COR-L47 (cell line): ENCODE results near the gene CRK.
"Not testable (repeated sequence)": the region's sequence is repeated elsewhere in the genome, so short reads cannot be mapped to it uniquely, and the experiment has no call there.

Experiments used
- DNase-seq: peaks from one replicate; lab custom pipeline; 2025; lab: John Stamatoyannopoulos, UW

The CRK gene

DNA sequence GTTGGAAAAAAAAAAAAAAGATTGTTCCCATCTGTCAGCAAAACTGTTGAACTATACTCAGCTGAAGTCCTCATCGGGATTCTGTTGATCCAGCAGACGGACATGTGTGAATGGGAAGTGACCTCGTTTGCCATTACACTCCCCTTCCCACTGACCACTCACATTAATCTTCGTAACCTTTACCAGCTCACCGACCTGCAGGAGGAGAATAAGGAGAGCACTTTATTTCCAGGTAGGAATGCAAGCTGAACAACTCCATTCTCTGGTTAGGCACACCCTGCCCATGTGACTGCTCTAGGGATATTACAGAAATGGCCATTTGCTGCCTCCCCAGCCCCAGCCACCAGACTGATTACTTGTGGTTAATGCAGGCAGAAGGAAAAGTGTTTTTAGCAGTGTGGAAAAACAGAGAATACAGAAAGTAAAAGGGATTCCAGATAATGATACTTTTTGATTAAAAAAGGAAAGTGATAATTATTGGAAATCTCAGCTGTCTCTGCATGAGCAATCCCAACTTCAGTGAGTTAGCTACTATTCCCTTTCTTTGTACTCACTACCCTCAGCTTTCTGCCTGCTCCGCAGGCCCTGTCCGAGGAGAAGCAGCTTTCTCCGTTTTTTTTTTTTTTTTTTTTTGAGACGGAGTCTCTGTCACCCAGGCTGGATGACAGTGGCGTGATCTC lies 32.4 kb downstream of the CRK start:
- DNase-seq, result no peak

DNA sequence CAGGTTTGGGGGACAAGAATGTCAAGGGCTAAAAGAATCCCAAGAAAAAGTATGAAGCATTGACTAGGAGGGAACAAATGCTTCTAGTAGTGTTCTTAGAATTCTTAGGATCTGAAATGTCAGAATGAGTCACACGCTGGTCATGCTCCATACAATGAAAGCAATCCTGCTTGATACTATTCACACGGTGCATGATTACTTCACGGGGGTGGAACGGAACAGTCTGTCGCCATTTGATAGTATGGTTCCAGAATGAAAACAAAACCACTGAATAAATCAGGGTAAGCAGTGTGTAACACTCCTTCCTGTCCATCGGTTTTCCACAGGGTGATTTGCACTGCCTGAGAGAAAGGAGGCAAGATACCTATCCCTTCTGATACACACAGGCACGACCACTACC lies 33.1 kb downstream of the CRK start:
- DNase-seq, result no peak

DNA sequence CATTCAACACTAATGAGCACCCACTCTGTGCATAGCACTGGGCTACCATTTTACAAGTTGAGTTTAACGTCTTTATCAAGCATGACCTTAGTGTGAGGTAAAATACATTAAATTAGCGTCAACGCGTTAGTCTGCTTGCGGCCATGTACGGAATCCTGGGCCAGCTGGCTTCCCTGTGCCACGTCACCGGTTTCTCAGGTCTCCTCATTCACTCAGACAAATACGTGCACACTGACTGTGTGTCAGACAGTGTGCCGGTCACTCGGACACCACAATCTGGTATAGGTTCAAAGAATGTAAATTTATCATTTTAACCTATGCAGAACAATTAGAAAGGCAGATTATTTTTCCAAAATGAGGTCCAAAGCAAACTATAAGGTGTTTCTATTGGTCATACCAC lies 34.6 kb downstream of the CRK start:
- DNase-seq, result no peak

DNA sequence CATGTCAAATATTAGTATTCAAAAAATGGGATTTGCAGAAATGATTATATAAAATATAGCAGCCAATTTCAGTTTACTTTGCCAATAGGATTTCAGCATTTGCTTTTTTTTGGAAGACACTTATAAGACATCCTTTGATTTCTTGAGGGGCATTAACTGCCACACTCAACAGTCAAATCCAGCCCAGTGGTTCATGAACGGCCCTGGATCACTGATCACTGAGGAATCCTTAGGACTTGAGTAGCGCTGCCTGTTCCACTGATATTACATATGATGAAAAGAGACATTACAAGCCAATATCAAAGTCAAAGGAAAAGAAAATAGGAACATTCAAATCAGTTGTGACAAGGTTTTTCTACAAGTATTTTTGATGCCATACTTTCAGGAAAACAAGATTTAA lies 35.1 kb downstream of the CRK start:
- DNase-seq, result no peak

DNA sequence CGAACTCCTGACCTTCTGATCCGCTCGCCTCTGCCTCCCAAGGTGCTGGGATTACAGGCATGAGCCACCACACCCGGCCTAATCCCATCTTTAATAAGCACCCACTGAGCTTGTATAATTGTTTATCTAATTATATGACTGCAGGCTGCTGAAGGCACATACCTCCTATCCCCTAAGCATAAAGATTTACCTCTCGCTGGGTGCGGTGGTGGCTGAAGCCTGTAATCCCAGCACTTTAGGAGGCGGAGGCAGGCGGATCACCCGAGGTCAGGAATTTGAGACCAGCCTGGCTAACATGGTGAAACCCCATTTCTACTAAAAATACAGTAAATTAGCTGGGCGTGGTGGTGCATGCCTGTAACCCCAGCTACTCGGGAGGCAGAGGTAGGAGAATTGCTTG lies 35.9 kb downstream of the CRK start:
- no peak for DNase-seq

DNA sequence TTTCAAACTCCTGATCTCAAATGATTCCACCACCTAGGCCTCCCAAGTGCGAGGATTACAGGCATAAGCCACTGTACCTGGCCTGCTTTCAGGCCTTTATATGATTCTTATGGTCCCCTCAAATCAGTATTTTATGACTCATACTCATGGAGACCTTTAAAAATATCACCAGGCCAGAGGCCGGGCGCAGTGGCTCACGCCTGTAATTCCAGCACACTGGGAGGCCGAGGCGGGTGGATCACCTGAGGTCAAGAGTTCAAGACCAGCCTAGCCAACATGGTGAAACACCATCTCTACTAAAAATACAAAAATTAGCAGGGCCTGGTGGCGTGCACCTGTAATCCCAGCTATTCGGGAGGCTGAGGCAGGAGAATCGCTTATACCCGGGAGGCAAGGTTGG lies 37.6 kb downstream of the CRK start:
- DNase-seq, result not testable (repeated sequence)

DNA sequence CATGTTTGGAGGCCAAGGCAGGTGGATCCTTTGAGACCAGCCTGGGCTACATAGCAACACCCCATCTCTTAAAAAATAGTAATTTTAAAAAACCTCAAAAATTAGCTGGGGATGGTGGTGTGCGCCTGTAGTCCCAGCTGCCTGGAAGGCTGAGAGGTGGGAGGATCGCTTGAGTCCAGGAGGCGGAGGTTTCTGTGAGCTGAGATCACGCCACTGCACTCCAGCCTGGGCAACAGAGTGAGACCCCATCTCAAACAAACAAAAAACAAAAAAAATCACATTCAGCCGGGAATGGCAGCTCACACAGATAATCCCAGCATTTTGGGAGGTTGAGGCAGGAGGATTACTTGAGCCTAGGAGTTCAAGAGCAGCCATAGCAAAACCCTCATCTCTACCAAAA lies 39.6 kb downstream of the CRK start:
- DNase-seq, result no peak

DNA sequence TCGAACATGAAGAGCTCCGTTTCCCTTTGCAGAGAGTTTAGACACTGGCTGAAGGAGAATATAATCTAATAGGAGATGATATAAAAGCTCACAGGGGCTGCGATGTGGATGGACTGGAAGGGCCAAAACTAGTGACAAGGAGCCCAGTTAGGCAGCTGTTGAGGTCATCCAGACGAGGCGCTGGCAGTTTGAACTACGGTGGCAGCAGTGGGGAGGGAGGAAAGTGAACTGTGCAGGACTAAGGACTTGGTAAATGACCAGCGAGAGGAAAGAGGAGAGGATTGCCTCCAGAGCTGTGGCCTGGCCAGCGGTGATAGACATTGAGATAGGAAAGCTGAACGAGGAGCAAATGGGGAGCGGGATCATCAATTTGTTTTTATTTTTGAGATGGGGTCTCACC lies 41.4 kb downstream of the CRK start:
- no peak for DNase-seq

DNA sequence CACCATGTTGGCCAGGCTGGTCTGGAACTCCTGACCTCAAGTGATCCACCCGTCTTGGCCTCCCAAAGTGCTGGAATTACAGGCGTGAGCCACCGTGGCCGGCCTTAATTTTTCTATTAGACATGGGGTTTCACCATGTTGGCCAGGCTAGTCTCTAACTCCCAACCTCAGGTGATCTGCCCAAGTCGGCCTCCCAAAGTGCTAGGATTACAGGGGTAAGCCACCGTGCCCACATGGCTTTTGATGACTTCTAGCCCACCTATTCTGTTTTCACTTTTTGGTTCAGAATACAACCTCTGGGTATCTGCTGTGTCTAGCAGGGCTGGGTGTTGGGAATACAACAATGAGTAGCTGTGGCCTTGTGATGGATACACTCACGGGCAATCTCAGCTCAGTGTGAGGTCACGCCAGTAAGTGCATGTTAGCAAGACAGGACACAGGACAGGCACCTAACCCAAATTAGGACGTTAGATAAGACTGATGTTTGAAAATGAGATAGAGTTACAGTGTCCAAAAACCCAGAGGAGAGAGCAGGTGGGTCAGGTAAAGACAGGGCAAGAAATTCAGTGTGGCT lies 41.9 kb downstream of the CRK start:
- no peak for DNase-seq

DNA sequence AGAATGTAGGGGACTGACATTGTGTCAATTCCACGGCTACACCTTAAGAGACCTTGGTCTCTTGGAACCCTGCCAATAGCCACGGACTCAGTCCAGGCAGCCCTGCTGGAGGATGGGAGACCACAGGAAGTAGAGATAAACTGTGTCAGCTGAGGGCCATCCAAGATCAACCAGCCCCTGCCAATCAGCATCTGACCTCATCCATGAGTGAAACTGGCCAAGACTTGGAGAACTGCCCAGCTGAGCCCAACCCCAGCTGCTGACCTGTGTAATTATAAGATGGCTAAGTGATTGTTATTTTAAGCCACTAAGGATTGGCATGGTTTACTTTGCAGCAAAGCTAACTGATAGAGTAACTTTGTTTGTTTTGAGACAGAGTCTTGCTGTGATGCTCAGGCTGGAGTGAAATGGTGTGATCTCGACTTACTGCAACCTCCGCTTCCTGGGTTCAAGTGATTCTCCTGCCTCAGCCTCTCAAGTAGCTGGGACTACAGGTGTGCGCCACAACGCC lies 42.7 kb downstream of the CRK start:
- peak; percentile 71 for DNase-seq

DNA sequence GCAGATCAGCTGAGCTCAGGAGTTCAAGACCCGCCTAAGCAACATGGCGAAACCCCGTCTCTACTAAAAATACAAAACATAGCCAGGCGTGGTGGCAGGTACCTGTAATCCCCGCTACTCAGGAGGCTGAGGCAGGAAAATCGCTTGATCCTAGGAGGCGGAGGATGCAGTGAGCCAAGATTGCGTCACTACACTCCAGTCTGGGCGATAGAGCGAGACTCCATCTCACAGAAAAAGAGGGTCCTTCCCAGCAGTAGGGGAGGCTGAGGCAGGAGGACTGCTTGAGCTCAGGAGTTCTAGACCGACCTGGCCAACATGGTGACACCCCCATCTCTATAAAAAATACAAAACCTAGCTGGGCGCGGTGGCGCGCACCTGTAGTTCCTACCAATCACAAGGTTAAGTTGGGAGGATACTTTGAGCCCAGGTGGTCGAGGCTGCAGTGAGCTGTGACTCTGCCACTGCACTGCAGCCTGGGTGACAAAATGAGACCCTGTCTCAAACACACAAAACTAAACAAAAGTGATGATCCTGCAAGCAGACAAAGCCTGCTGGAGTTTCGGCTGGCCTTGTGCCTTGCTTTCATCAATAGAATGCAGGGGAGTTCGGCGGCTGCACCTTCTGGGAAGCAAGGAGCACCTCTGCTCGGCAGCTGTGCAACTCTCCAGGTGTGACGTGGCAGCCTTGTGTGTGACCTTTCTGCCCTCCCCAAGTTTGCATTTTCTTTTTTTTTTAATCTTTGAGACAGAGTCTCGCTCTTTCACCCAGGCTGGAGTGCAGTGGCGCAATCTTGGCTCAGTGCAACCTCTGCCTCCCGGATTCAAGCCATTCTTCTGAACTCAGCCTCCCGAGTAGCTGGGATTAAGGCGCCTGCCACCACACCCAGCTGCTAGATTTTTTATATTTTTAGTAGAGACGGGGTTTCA lies 43.6 kb downstream of the CRK start:
- no peak for DNase-seq

DNA sequence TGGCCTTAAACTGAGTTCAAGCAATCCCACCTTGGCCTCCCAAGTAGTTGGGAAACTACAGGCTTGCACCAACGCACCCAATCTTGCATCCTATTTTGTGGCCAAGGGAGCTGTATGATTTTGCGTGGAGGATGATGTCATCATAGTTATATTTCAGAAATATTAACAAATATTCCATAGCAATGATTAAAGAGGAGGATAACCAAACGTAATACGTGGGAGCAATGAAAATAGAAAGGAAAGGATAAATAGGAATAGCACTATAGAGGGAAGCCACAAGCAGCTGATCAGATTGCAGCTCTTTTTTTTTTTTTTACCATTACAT lies 53.8 kb downstream of the CRK start:
- DNase-seq, result no peak

DNA sequence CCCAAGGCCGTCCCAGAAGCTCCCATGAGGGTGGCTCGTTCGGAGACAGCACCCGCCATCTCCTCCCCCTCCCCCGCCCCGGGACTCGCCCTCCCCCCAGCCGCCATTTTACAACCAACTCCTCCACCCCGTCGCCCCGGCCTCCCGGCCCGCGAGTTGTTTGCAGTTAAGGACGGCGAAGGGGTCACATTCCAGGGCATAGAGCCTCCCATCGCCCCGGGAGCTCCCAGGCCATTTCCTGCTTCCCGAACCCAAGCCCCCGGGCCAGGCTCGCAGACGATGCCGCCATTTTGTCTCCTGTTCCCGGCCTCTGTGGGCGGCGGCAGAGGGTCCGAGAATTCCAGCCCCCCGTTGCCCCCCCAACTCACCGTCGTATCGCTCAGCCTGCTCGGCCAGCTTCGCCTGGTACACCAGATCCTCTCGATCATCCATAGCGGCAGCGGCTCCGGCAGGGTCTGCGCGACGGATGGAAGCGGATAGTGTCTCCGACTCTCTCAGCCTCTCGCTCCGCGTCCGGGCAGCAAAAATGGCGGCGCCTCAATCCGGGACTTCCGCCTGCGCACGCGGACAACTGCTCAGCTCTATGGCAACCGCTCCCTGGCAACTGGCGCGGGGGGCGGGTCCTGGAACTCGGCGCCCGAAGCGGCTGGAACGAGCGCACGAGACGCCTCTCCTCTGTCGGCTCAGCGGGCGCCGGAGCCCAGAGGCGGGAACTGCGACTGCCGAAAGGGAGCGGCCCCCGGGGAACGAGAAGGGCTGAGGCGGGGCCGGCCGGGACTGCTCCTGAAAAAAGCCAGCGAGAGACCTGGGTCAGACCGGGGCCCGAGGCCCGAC lies 56.1 kb downstream of the CRK start, which contains the start of gene YWHAE:
Gene YWHAE, minus strand, starts transcription at position 544 of the 834 bp plus-strand sequence. Its CDS starts 112 bp downstream, at position 432.
- peak; percentile 88 for DNase-seq

DNA sequence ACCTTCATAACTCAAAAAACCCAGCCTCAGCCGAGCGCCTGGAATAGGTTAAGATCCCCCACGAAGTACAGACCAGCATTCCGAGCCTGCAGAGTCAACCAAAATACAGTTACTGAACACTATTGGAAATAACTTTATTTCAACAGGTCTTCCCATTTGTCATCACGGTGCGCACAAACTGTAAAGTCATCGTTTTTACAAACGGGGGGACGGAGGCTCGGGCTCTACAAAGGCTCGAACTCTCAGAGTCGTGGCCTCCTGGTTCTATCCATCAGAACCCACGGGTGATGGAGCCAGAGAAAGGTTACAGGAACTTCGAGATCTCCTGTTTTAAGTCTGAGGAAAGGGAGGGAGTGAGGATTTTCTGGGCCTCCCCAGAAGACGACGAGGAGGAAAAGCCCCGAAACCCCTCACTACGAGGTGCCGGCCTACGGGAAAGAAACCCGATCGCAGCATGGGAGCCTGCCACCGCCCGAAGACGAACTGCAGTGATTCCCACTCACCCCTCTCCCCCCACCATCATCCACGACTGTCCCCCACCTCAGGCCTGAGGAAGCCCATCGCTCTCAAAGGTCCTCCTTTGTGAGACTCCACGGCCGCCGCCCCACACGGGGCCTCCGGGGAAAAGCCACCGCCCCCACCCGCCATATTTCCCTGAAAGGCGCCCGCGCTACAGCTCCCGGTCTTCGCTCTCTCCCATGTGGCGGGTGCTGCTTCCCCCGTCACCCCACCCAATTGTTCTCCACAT lies 56.9 kb downstream of the CRK start:
- DNase-seq, result no peak

DNA sequence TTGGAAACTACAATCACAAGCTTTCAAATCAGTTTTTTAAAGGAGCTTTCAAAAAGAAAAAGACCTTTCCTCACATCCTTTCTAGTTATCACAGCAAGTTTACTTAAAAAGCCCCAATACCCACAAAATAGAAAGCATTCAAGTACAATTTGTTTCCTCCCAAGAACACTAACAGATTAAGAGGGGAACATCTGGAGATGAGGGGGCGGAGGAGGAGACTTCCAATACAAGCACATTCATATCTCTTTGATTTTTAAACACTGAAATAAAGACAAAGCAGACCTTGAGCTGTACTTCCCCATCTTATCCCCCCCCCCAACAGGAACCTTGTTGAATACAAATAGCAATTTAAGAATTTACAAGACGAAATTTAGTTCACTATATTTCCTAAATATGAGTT lies 58.0 kb downstream of the CRK start:
- DNase-seq, result no peak

DNA sequence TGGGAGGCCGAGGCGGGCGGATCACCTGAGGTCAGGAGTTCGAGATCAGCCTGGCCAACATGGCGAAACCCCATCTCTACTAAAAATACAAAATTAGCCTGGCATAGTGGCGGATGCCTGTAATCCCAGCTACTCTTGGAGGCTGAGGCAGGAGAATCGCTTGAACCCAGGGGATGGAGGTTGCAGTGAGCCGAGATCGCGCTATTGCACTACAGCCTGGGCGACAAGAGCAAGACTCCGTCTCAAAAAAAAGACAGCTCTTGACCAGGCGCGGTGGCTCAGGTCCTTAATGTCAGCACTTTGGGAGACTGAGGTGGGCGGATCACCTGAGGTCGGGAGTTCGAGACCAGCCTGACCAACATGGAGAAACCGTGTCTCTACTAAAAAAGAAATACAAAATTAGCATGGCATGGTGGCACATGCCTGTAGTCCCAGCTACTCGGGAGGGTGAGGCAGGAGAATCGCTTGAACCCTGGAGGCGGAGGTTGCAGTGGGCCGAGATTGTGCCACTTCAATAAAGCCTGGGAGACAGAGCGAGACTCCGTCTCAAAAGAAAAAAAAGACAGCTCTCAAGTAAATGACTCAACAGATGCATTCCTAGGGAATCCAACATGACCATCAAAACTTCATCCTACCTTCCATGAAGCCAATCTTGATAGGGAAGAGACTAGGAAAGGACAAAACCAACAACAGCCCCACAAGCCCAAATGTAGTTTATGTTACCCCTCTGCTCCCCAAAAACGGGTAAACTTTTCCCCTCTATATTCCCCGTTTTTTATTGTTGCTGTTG lies 60.0 kb downstream of the CRK start:
- DNase-seq, result not testable (repeated sequence)

DNA sequence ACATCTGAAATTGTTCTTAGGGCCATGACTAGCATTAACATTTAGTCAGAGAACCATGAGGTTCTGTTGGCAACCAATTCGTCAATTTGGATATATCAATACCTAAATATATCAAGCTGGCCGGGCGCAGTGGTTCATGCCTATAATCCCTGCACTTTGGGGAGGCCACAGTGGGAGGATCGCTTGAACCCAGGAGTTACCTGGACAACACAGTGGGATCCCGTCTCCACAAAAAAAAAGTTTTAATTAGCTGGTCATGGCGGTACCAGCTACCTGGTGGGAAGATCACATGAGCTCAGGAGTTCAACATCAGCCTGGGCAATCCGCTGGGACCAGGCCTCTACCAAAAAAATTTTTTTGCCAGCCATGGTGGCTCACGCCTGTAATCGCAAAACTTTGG lies 64.5 kb downstream of the CRK start:
- no peak for DNase-seq

DNA sequence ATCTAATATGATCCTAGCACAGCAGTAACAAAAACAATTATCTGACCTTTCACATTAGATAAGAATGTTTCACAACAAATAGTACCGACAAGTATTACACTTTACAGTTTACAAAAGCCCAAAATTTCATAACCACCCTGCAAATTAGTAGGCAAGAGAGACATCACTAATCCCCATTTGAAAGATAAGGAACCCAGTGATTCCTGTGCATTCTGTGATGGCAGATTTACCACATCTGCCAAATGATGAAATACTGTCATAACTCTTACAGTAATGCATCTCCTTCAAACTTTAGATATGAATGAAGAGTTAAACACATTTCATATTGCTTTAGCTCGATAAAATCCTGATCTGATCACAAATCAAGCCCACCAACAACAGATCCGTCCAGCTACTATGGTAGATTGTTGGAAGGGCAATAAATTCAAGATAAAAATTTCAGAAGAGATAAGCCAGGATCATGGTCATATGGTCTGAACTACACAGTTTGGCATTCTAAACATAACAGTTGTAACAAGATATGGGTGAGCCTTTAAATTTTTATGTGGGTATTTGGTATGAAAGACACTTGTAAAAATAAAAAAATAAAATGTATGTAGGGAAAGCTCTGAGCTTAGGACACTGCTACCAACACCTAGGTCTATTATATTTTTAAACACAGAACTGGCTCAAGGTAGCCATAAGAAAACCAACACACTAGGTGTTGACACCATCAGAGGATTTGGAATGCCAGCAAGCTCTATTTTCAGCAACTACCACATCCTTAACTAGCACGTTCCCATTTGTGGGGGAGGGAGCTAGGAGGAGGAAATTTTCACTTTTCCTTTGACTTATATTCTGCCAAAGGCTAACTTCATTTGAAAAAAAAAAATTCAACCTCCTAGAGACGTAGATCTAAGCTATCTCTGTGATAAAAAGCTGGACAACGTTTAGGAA lies 65.3 kb downstream of the CRK start:
- no peak for DNase-seq

DNA sequence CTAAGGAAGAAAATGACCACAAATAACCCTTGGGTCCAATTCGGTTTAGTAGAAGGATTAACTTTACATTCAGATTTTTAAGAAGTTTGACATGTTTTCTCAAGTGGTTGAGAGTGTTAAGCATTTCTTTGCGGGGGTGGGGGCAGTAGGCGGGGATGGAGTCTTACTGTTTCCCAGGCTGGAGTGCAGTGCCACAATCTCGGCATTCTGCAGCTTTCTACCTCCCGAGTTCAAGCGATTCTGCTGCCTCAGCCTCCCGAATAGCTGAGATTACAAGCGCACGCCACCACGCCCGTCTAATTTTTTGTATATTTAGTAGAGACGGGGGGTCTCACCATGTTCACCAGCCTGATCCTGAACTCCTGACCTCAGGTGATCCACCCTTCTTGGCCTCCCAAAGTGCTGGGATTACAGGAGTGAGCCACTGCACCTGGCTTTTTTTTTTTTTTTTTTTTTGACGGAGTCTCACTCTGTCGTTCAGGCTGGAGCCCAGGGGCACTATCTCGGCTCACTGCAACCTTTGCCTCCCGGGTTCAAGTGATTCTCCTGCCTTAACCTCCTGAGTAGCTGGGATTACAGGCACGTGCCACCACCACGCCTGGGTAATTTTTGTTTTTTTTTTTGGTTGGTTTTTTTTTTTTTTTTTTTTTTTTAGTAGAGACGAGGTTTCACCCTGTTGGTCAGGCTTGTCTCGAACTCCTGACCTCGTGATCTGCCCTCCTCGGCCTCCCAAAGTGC lies 68.4 kb downstream of the CRK start:
- not testable (repeated sequence) for DNase-seq
